ENCODE results near the gene NBAS. TPM values are rescaled to one million over a fixed set of nuclear protein-coding genes. Genes with fewer than 3 reads are reported as not detected.

Gene NBAS
- total and polyA plus RNA-seq, 2 donors (not counting 3 experiments of a cell fraction or from before 2014, with no cell fraction given), result 29.4 to 43.0 TPM

DNA sequence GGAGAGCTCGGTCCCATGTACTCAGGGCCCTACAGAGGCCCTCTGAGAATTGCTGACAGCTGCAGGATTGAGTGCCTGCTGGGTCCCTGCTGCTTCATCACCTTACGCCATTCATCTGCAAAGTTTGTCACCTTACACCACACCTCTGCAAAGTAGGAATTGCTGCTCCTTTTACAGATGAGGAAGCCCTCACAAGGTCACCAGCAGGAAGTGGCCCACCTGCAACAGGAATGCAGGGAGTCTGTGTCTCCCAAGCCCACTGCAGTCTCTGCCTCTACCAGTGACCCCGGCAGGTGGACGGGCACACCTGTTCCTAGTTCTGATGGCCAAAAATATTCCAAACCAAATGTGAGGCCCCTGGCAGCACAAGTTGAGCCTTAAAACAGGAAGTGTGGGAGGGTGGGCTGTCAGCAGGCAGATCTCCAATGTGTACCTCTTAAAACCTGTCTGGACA, 441.4 kb downstream of the NBAS start:
- intact Hi-C loops (cut with micrococcal nuclease), result no loop called here
- H3K4me1 ChIP-seq (ENCODE audit: control insufficient read depth, extremely low read depth, insufficient read depth, low read length), result no peaks in the 10 kb centered on the region
- no peaks in the 10 kb centered on the region for H3K9me3 ChIP-seq (replicated peaks; ENCODE audit: control insufficient read depth, insufficient read depth, low read length)
- TF ChIP-seq JUN (IDR thresholded peaks at IDR 0.05; ENCODE audit: borderline replicate concordance, insufficient read depth, insufficient read length, low read depth) (no peak), GATA2 (IDR thresholded peaks at IDR 0.05; ENCODE audit: insufficient read depth, insufficient read length, low read depth, low read length) (no peak), POLR2AphosphoS5 (IDR thresholded peaks at IDR 0.05; ENCODE audit: insufficient read depth, low read depth, low read length) (no peak), EZH2 (IDR thresholded peaks at IDR 0.05; ENCODE audit: borderline replicate concordance, low read depth, low read length, severe bottlenecking) (no peak), FOS (IDR thresholded peaks at IDR 0.05; ENCODE audit: borderline replicate concordance, insufficient read depth, low read length) (no peak), MYC (IDR thresholded peaks at IDR 0.05; ENCODE audit: low read depth, low read length) (no peak), POLR2A (IDR thresholded peaks at IDR 0.05; ENCODE audit: low read depth, low read length) (no peak)
- TF ChIP-seq, protein P1, sequence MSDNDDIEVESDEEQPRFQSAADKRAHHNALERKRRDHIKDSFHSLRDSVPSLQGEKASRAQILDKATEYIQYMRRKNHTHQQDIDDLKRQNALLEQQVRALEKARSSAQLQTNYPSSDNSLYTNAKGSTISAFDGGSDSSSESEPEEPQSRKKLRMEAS (IDR thresholded peaks at IDR 0.05; ENCODE audit: insufficient read depth, insufficient read length), result no peak
- no peak overlapping the region for H3K4me3 ChIP-seq (replicated peaks in 1 of 3; ENCODE audit: insufficient read depth in 1 of 3, low read depth in 1 of 3, low read length in 3 of 3)
- H3K4me2 ChIP-seq (ENCODE audit: insufficient read depth, low read length), result no peak overlapping the region
- BruUV-seq (replicated peaks), result no TSS peak
- H4K20me1 ChIP-seq (replicated peaks; ENCODE audit: control insufficient read depth, extremely low read depth, insufficient read depth, low read length), result no peaks in the 10 kb centered on the region
- no peak overlapping the region for H3K9ac ChIP-seq (replicated peaks; ENCODE audit: extremely low read depth, insufficient read depth, low read length)
- H3K27me3 ChIP-seq (ENCODE audit: control insufficient read depth in 2 of 2, insufficient read depth in 2 of 2, low read length in 2 of 2), result no peaks in the 10 kb centered on the region
- no peak overlapping the region for H2AFZ ChIP-seq (ENCODE audit: low read depth, low read length)
- dilution Hi-C loops (cut with MboI; ENCODE audit: extremely low pct_ligation_motif_present, low sequenced_read_pairs), result no loop called here
- ChIA-PET CTCF (no interaction called here), POLR2A (no interaction called here)
- no peak overlapping the region for H3K27ac ChIP-seq (ENCODE audit: insufficient read depth, low read depth, low read length)
- no peaks in the 10 kb centered on the region for H3K9me1 ChIP-seq (replicated peaks; ENCODE audit: control insufficient read depth, extremely low read depth, insufficient read depth, low read length)
- no peak for FAIRE-seq
- DNase-seq (ENCODE audit: low read depth, low spot score), result no peak
- no peaks in the 10 kb centered on the region for H3K36me3 ChIP-seq (ENCODE audit: control insufficient read depth in 2 of 2, extremely low read depth in 1 of 2, insufficient read depth in 2 of 2, low read length in 2 of 2)
- H3K79me2 ChIP-seq (ENCODE audit: control insufficient read depth, insufficient read depth, low read length), result no peaks in the 10 kb centered on the region

GRCh38 chr2:15117409-15118050, 443.6 kb downstream of the NBAS start:
- POLR2A ChIA-PET, result no interaction called here
- dilution Hi-C loops (cut with MboI; ENCODE audit: extremely low pct_ligation_motif_present, low sequenced_read_pairs) (no loop called here), intact Hi-C loops (cut with micrococcal nuclease) (no loop called here)
- Histone ChIP-seq H3K27me3 (ENCODE audit: control insufficient read depth in 2 of 2, insufficient read depth in 2 of 2, low read length in 2 of 2) (no peaks in the 10 kb centered on the region), H3K9ac (replicated peaks; ENCODE audit: extremely low read depth, insufficient read depth, low read length) (no peak overlapping the region), H3K4me2 (ENCODE audit: insufficient read depth, low read length) (no peak overlapping the region), H4K20me1 (replicated peaks; ENCODE audit: control insufficient read depth, extremely low read depth, insufficient read depth, low read length) (no peaks in the 10 kb centered on the region), H3K27ac (ENCODE audit: insufficient read depth, low read depth, low read length) (no peak overlapping the region), H3K36me3 (ENCODE audit: control insufficient read depth in 2 of 2, extremely low read depth in 1 of 2, insufficient read depth in 2 of 2, low read length in 2 of 2) (no peaks in the 10 kb centered on the region), H3K9me3 (replicated peaks; ENCODE audit: control insufficient read depth, insufficient read depth, low read length) (no peaks in the 10 kb centered on the region), H3K4me3 (replicated peaks in 1 of 3; ENCODE audit: insufficient read depth in 1 of 3, low read depth in 1 of 3, low read length in 3 of 3) (no peak overlapping the region), H3K4me1 (ENCODE audit: control insufficient read depth, extremely low read depth, insufficient read depth, low read length) (no peaks in the 10 kb centered on the region), H2AFZ (ENCODE audit: low read depth, low read length) (no peak overlapping the region), H3K79me2 (ENCODE audit: control insufficient read depth, insufficient read depth, low read length) (no peaks in the 10 kb centered on the region), H3K9me1 (replicated peaks; ENCODE audit: control insufficient read depth, extremely low read depth, insufficient read depth, low read length) (no peaks in the 10 kb centered on the region)
- DNase-seq (ENCODE audit: low read depth, low spot score) (no peak), FAIRE-seq (no peak)
- TF ChIP-seq EZH2 (IDR thresholded peaks at IDR 0.05; ENCODE audit: borderline replicate concordance, low read depth, low read length, severe bottlenecking) (no peak), JUN (IDR thresholded peaks at IDR 0.05; ENCODE audit: borderline replicate concordance, insufficient read depth, insufficient read length, low read depth) (no peak), GATA2 (IDR thresholded peaks at IDR 0.05; ENCODE audit: insufficient read depth, insufficient read length, low read depth, low read length) (no peak), FOS (IDR thresholded peaks at IDR 0.05; ENCODE audit: borderline replicate concordance, insufficient read depth, low read length) (no peak), POLR2AphosphoS5 (IDR thresholded peaks at IDR 0.05; ENCODE audit: insufficient read depth, low read depth, low read length) (no peak), MYC (IDR thresholded peaks at IDR 0.05; ENCODE audit: low read depth, low read length) (no peak), POLR2A (IDR thresholded peaks at IDR 0.05; ENCODE audit: low read depth, low read length) (no peak)
- TF ChIP-seq, protein P2, sequence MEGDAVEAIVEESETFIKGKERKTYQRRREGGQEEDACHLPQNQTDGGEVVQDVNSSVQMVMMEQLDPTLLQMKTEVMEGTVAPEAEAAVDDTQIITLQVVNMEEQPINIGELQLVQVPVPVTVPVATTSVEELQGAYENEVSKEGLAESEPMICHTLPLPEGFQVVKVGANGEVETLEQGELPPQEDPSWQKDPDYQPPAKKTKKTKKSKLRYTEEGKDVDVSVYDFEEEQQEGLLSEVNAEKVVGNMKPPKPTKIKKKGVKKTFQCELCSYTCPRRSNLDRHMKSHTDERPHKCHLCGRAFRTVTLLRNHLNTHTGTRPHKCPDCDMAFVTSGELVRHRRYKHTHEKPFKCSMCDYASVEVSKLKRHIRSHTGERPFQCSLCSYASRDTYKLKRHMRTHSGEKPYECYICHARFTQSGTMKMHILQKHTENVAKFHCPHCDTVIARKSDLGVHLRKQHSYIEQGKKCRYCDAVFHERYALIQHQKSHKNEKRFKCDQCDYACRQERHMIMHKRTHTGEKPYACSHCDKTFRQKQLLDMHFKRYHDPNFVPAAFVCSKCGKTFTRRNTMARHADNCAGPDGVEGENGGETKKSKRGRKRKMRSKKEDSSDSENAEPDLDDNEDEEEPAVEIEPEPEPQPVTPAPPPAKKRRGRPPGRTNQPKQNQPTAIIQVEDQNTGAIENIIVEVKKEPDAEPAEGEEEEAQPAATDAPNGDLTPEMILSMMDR (IDR thresholded peaks at IDR 0.05; ENCODE audit: extremely low read depth in 1 of 2, insufficient read depth in 1 of 2, low read depth in 1 of 2, low read length in 2 of 2), result no peak
- TF ChIP-seq, protein P1 (IDR thresholded peaks at IDR 0.05; ENCODE audit: insufficient read depth, insufficient read length), result no peak
- BruUV-seq (replicated peaks), result no TSS peak
- CTCF ChIA-PET, result no interaction called here

Measured in endothelial cell of umbilical vein (primary cell).